Measurements from ENCODE around the gene CLOCK. TPM values are rescaled to one million over a fixed set of nuclear protein-coding genes. Genes with fewer than 3 reads are reported as not detected.

CLOCK gene
- total and polyA plus RNA-seq, 2 of the 13 experiments (the other 11 are each of a cell fraction or from before 2014, with no cell fraction given), result 8.8 to 13.5 TPM

DNA sequence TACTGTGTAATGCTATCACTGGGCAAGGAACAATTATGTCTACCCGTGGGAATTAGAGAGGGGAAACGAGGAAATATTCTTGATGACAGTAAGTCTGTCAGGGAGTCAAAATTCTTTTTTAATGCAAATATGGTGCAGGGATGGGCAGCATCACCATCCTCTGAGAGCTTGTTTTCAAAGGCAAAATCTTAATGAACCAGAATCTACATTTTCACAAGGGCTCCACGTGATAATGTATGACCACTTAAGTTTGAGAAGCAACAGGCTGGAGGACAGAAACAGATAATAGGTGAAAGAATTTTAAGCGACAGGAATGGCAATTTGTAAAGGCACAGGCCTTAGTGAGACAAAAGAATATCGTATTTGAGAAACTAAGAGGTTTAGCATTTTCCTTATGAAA, 63.4 kb downstream of the CLOCK start:
- in situ Hi-C loops (cut with HindIII; ENCODE audit: extremely low pct_ligation_motif_present, low pct_unique_long_range_greater_than_20kb), result no loop called here
- FAIRE-seq, result no peak
- Histone ChIP-seq H2AFZ (ENCODE audit: low read length) (no peak overlapping the region), H3K4me2 (ENCODE audit: low read depth, low read length) (no peak overlapping the region), H4K20me1 (ENCODE audit: insufficient read depth, low read length) (no peaks in the 10 kb centered on the region), H3K9me3 (ENCODE audit: low read length) (no peaks in the 10 kb centered on the region), H3K79me2 (ENCODE audit: insufficient read depth, low read length) (no peaks in the 10 kb centered on the region), H3K4me3 (replicated peaks in 1 of 3; ENCODE audit: insufficient read depth in 1 of 3, low read depth in 2 of 3, low read length in 3 of 3) (no peak overlapping the region), H3K4me1 (ENCODE audit: insufficient read depth, low read length) (no peaks in the 10 kb centered on the region), H3K36me3 (replicated peaks in 1 of 2; ENCODE audit: control insufficient read depth in 1 of 2, insufficient read depth in 2 of 2, low read length in 2 of 2) (peaks cover 1 to 16% of the 10 kb centered on the region in 2 experiments; a peak in 3 of 5 replicates), H3K9ac (ENCODE audit: insufficient read depth, low read depth, low read length) (no peak overlapping the region), H3K27me3 (ENCODE audit: control insufficient read depth in 1 of 2, insufficient read depth in 2 of 2, low read length in 2 of 2) (no peaks in the 10 kb centered on the region), H3K27ac (ENCODE audit: extremely low read length, insufficient read depth, low read length) (no peak overlapping the region)
- POLR2A ChIA-PET, result no interaction called here
- no peak for ATAC-seq
- no peak for DNase-seq (ENCODE audit: low spot score)
- WGBS (ENCODE audit: low lambda C conversion rate), result 96% methylated on average over 5 of the region's 5 CpGs
- intact Hi-C loops (cut with micrococcal nuclease; ENCODE audit: unreplicated experiment), result no loop called here
- BruUV-seq (replicated peaks), result no TSS peak
- TF ChIP-seq, protein P1, sequence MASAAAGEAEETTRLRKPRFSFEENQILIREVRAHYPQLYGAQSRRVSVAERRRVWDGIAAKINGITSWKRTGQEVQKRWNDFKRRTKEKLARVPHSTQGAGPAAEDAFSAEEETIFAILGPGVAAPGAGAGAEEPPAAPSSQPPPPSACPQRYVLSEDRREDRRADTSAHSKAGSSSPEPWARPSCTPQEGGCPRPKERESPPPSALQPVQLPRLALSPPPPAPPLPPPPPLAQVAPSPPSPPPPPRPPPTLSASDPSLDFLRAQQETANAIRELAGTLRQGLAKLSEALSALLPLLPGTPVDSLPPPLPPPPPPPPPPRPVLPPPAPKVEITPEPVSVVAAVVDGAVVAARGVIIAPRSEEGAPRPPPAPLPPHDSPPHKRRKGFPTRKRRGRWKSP (CRISPR knock-in tag; IDR thresholded peaks at IDR 0.05), result no peak
- TF ChIP-seq GPN1 (CRISPR knock-in tag; IDR thresholded peaks at IDR 0.05; ENCODE audit: borderline replicate concordance) (no peak), SYNCRIP (IDR thresholded peaks at IDR 0.05; ENCODE audit: insufficient read depth, low read depth, low read length) (no peak), ZNF225 (CRISPR knock-in tag; IDR thresholded peaks at IDR 0.05) (no peak), JDP2 (CRISPR knock-in tag; IDR thresholded peaks at IDR 0.05; ENCODE audit: borderline replicate concordance) (no peak), ZNF530 (CRISPR knock-in tag; IDR thresholded peaks at IDR 0.05; ENCODE audit: low read depth) (no peak), MAF1 (CRISPR knock-in tag; IDR thresholded peaks at IDR 0.05; ENCODE audit: borderline replicate concordance) (no peak), JUNB (CRISPR knock-in tag; IDR thresholded peaks at IDR 0.05; ENCODE audit: borderline replicate concordance) (no peak), BCL6 (CRISPR knock-in tag; IDR thresholded peaks at IDR 0.05) (no peak)
- TF ChIP-seq, protein P2, sequence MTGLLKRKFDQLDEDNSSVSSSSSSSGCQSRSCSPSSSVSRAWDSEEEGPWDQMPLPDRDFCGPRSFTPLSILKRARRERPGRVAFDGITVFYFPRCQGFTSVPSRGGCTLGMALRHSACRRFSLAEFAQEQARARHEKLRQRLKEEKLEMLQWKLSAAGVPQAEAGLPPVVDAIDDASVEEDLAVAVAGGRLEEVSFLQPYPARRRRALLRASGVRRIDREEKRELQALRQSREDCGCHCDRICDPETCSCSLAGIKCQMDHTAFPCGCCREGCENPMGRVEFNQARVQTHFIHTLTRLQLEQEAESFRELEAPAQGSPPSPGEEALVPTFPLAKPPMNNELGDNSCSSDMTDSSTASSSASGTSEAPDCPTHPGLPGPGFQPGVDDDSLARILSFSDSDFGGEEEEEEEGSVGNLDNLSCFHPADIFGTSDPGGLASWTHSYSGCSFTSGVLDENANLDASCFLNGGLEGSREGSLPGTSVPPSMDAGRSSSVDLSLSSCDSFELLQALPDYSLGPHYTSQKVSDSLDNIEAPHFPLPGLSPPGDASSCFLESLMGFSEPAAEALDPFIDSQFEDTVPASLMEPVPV (CRISPR knock-in tag; IDR thresholded peaks at IDR 0.05), result no peak
- TF ChIP-seq, protein P3, sequence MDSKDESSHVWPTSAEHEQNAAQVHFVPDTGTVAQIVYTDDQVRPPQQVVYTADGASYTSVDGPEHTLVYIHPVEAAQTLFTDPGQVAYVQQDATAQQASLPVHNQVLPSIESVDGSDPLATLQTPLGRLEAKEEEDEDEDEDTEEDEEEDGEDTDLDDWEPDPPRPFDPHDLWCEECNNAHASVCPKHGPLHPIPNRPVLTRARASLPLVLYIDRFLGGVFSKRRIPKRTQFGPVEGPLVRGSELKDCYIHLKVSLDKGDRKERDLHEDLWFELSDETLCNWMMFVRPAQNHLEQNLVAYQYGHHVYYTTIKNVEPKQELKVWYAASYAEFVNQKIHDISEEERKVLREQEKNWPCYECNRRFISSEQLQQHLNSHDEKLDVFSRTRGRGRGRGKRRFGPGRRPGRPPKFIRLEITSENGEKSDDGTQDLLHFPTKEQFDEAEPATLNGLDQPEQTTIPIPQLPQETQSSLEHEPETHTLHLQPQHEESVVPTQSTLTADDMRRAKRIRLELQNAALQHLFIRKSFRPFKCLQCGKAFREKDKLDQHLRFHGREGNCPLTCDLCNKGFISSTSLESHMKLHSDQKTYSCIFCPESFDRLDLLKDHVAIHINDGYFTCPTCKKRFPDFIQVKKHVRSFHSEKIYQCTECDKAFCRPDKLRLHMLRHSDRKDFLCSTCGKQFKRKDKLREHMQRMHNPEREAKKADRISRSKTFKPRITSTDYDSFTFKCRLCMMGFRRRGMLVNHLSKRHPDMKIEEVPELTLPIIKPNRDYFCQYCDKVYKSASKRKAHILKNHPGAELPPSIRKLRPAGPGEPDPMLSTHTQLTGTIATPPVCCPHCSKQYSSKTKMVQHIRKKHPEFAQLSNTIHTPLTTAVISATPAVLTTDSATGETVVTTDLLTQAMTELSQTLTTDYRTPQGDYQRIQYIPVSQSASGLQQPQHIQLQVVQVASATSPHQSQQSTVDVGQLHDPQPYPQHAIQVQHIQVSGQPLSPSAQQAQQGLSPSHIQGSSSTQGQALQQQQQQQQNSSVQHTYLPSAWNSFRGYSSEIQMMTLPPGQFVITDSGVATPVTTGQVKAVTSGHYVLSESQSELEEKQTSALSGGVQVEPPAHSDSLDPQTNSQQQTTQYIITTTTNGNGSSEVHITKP (CRISPR knock-in tag; IDR thresholded peaks at IDR 0.05; ENCODE audit: low read depth), result no peak
- TF ChIP-seq, protein P4, sequence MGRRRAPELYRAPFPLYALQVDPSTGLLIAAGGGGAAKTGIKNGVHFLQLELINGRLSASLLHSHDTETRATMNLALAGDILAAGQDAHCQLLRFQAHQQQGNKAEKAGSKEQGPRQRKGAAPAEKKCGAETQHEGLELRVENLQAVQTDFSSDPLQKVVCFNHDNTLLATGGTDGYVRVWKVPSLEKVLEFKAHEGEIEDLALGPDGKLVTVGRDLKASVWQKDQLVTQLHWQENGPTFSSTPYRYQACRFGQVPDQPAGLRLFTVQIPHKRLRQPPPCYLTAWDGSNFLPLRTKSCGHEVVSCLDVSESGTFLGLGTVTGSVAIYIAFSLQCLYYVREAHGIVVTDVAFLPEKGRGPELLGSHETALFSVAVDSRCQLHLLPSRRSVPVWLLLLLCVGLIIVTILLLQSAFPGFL (CRISPR knock-in tag; IDR thresholded peaks at IDR 0.05), result no peak
- TF ChIP-seq, protein P5, sequence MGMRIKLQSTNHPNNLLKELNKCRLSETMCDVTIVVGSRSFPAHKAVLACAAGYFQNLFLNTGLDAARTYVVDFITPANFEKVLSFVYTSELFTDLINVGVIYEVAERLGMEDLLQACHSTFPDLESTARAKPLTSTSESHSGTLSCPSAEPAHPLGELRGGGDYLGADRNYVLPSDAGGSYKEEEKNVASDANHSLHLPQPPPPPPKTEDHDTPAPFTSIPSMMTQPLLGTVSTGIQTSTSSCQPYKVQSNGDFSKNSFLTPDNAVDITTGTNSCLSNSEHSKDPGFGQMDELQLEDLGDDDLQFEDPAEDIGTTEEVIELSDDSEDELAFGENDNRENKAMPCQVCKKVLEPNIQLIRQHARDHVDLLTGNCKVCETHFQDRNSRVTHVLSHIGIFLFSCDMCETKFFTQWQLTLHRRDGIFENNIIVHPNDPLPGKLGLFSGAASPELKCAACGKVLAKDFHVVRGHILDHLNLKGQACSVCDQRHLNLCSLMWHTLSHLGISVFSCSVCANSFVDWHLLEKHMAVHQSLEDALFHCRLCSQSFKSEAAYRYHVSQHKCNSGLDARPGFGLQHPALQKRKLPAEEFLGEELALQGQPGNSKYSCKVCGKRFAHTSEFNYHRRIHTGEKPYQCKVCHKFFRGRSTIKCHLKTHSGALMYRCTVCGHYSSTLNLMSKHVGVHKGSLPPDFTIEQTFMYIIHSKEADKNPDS (CRISPR knock-in tag; IDR thresholded peaks at IDR 0.05), result no peak
- TF ChIP-seq, protein P6, sequence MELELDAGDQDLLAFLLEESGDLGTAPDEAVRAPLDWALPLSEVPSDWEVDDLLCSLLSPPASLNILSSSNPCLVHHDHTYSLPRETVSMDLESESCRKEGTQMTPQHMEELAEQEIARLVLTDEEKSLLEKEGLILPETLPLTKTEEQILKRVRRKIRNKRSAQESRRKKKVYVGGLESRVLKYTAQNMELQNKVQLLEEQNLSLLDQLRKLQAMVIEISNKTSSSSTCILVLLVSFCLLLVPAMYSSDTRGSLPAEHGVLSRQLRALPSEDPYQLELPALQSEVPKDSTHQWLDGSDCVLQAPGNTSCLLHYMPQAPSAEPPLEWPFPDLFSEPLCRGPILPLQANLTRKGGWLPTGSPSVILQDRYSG (CRISPR knock-in tag; IDR thresholded peaks at IDR 0.05), result no peak
- CTCF ChIA-PET (ENCODE audit: low intra/inter-chr PET ratio, low total read pairs), result no interaction called here
